Prostate gland (tissue), 2 donors: ENCODE measurements around the gene SNN. TPM values are rescaled to one million over a fixed set of nuclear protein-coding genes. Genes with fewer than 3 reads are reported as not detected.

ENCODE experiments used
- DNase-seq: peaks from one replicate; pipeline ENCODE4 v3.0.0-alpha.2; 2019; ENCODE audit warnings: low spot score
- H3K27ac ChIP-seq, 2 donors: fragments of 200-600 bp; sonication (generic); 2 replicates each; pipeline ENCODE4 v1.5.1; 2017 to 2019
- H3K27me3 ChIP-seq: fragments of 200-600 bp; sonication (generic); replicated peaks from 2 replicates; pipeline ENCODE4 v1.5.1; 2019; ENCODE audit not compliant: insufficient read depth
- H3K36me3 ChIP-seq, 2 donors: fragments of 200-600 bp; sonication (generic); 1 replicate in 1 of 2; 2 replicates in 1 of 2; pipeline versions ENCODE4 v1.5.1 to v1.8.1; 2017 to 2019
- H3K4me1 ChIP-seq: fragments of 200-600 bp; sonication (generic); replicated peaks from 2 replicates; pipeline ENCODE4 v1.5.1; 2019
- H3K4me3 ChIP-seq, 2 donors: fragments of 200-600 bp; sonication (generic); 2 replicates each; pipeline ENCODE4 v1.5.1; 2017 to 2019
- H3K9me3 ChIP-seq: fragments of 200-600 bp; sonication (generic); 2 replicates; pipeline ENCODE4 v1.5.1; 2017
- CTCF ChIP-seq, 4 experiments: fragments of 200-600 bp in 2 of 4; fragments of 450-650 bp in 2 of 4; sonication (generic) in 2 of 4; IDR thresholded peaks; 1 replicate in 3 of 4; 2 replicates in 1 of 4; pipeline ENCODE4 v1.5.1; 2016 to 2019; ENCODE audit warnings: antibody characterized with exemption in 4 of 4, mild to moderate bottlenecking in 2 of 4, moderate library complexity in 2 of 4
- POLR2A ChIP-seq: fragments of 450-650 bp; IDR thresholded peaks from one replicate; pipeline ENCODE4 v1.6.1; 2016; ENCODE audit warnings: antibody characterized with exemption, mild to moderate bottlenecking
- POLR2AphosphoS5 ChIP-seq: sonication (generic); formaldehyde crosslinking; IDR thresholded peaks from one replicate; pipeline ENCODE4 v1.6.1; 2017; ENCODE audit warnings: antibody characterized with exemption
- WGBS: methylation state at CpG from one replicate; pipeline ENCODE4 v1.1.5; 2018; 5-methylcytosine and 5-hydroxymethylcytosine counted together
- intact Hi-C: fragments of 100-400 bp; cut with DNase I; formaldehyde crosslinking; loops from one replicate; pipeline ENCODE4 v1.14.2; 2022
- total RNA-seq, 2 donors: library from RNA; depleted of rRNA; stranded (reverse); fragments of >200 nt; gene quantifications; one replicate each; pipeline ENCODE4 v1.1.0, GENCODE V29; 2016

SNN gene
- total RNA-seq, 2 donors from 2014 or later, result 20.8 TPM

GRCh38 chr16:11650641-11651591 lies 17.3 kb upstream of the SNN start:
- intact Hi-C loops, result no loop called here
- H3K36me3 ChIP-seq, result no peaks in the 10 kb centered on the region
- TF ChIP-seq CTCF (IDR thresholded peaks at IDR 0.05) (no peak), POLR2A (no peak), POLR2AphosphoS5 (no peak)
- no peaks in the 10 kb centered on the region for H3K9me3 ChIP-seq
- no peak overlapping the region for H3K27ac ChIP-seq
- no peak overlapping the region for H3K4me3 ChIP-seq
- no peak for DNase-seq
- WGBS, result 86% methylated on average over 18 of the region's 18 CpGs
- no peaks in the 10 kb centered on the region for H3K4me1 ChIP-seq
- H3K27me3 ChIP-seq, result no peaks in the 10 kb centered on the region

DNA sequence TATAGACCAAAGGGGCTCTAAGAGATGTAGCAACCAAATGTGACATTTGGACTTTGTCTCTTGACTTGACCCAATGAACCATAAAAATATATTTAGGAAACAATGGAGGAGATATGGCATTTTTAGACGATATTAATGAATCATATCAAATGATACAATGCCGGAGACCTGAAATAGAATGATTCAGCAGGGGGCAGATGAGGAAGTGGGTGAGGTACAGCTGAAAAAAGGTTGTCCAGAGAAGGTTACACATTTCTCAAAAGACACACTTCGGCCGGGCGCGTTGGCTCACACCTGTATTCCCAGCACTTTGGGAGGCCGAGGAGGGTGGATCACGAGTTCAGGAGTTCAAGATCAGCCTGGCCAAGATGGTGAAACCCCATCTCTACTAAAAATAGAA lies 16.5 kb upstream of the SNN start:
- Histone ChIP-seq H3K27me3 (no peaks in the 10 kb centered on the region), H3K27ac (no peak overlapping the region), H3K4me1 (no peaks in the 10 kb centered on the region), H3K36me3 (no peaks in the 10 kb centered on the region), H3K9me3 (no peaks in the 10 kb centered on the region), H3K4me3 (no peak overlapping the region)
- 86% methylated on average over 8 of the region's 8 CpGs for WGBS
- TF ChIP-seq CTCF (IDR thresholded peaks at IDR 0.05) (no peak), POLR2AphosphoS5 (no peak), POLR2A (no peak)
- intact Hi-C loops, result no loop called here
- no peak for DNase-seq

DNA sequence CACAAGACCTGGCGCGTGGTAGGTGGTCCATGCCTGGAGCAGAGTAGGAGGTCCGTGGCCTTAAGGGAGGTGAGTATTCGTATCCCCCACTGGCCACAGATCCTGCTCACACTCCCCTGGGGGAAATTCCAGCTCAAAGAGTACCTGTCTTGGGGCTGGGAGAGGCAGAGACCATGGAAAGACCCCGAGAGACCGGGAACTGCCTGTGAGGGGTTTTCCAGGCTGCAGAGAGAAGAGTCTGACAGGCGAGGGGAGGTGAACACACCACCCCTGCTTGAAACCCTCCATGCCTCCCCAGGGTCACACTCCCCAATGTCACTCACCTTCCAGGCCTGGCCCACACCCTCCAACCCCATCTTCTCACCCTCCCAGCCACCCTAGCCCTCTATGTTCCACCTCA lies 12.6 kb upstream of the SNN start:
- WGBS, result 89% methylated on average over 6 of the region's 7 CpGs
- H3K4me1 ChIP-seq, result no peaks in the 10 kb centered on the region
- no peaks in the 10 kb centered on the region for H3K36me3 ChIP-seq
- no peaks in the 10 kb centered on the region for H3K9me3 ChIP-seq
- TF ChIP-seq CTCF (IDR thresholded peaks at IDR 0.05) (no peak), POLR2A (no peak), POLR2AphosphoS5 (no peak)
- no peak for DNase-seq
- H3K4me3 ChIP-seq, result no peak overlapping the region
- intact Hi-C loops, result no loop called here
- H3K27ac ChIP-seq, result no peak overlapping the region
- no peaks in the 10 kb centered on the region for H3K27me3 ChIP-seq

DNA sequence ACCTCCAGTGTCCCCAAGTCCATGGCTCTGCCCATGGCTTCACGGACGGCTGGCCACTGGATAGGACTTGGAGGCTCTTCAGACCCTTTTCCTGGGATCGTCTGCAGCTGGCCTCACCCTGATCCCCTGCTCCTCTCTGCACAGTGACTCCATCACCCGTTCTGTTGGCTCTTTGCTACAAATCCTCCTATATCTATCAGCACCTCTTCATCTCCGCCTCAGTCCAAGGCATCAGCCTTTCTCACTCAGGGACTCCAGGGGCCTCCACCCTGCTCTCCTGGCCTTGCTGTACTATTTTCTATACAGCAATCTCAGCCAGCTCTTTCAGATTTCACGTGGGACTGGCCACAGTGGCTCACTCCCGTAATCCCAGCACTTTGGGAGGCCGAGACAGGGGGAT lies 10.7 kb upstream of the SNN start:
- no peaks in the 10 kb centered on the region for H3K36me3 ChIP-seq
- no peak for TF ChIP-seq POLR2A
- TF ChIP-seq POLR2AphosphoS5, result no peak
- intact Hi-C loops, result no loop called here
- no peaks in the 10 kb centered on the region for H3K4me1 ChIP-seq
- no peak overlapping the region for H3K4me3 ChIP-seq
- no peak for DNase-seq
- no peak overlapping the region for H3K27ac ChIP-seq
- H3K9me3 ChIP-seq, result no peaks in the 10 kb centered on the region
- 91% methylated on average over 8 of the region's 8 CpGs for WGBS
- H3K27me3 ChIP-seq, result no peaks in the 10 kb centered on the region

GRCh38 chr16:11658896-11659708 lies 9.2 kb upstream of the SNN start:
- Histone ChIP-seq H3K36me3 (no peaks in the 10 kb centered on the region), H3K4me1 (no peaks in the 10 kb centered on the region), H3K9me3 (no peaks in the 10 kb centered on the region), H3K27me3 (no peaks in the 10 kb centered on the region), H3K27ac (peak overlapping the region; percentile 23 to 35), H3K4me3 (no peak overlapping the region)
- TF ChIP-seq POLR2AphosphoS5 (no peak), CTCF (IDR thresholded peaks at IDR 0.05) (no peak), POLR2A (no peak)
- WGBS, result 32% methylated on average over 19 of the region's 19 CpGs
- no peak for DNase-seq
- intact Hi-C loops, result no loop called here
